RWPE2 (cell line): ENCODE measurements around the gene GUF1.

Source experiments
- ATAC-seq: fragments of 200-7000 bp; cut with Tn5 transposase; 3 replicates; pipeline ENCODE4 v1.9.1; 2021; ENCODE audit warnings: low read depth
- DNase-seq: peaks from one replicate; pipeline ENCODE4 v3.0.0-alpha.2; 2020; ENCODE audit warnings: low spot score
- H3K27ac ChIP-seq: fragments of 450-650 bp; 2 replicates; pipeline ENCODE4 v1.5.1; 2017; ENCODE audit warnings: mild to moderate bottlenecking; ENCODE audit not compliant: poor library complexity, severe bottlenecking
- H3K27me3 ChIP-seq: fragments of 250-450 bp; sonication (Bioruptor Pico); 2 replicates; pipeline ENCODE4 v1.5.1; 2021; ENCODE audit warnings: mild to moderate bottlenecking, moderate library complexity; ENCODE audit not compliant: insufficient read depth, poor library complexity, severe bottlenecking
- H3K36me3 ChIP-seq: fragments of 250-450 bp; sonication (Bioruptor Pico); 2 replicates; pipeline ENCODE4 v1.5.1; 2020; ENCODE audit warnings: low read depth, mild to moderate bottlenecking, moderate library complexity
- H3K4me1 ChIP-seq: fragments of 250-450 bp; sonication (Bioruptor Pico); 2 replicates; pipeline ENCODE4 v1.5.1; 2021; ENCODE audit warnings: mild to moderate bottlenecking, moderate library complexity; ENCODE audit not compliant: insufficient read depth, poor library complexity, severe bottlenecking
- H3K4me3 ChIP-seq: fragments of 250-450 bp; sonication (Bioruptor Pico); 2 replicates; pipeline ENCODE4 v1.5.1; 2021; ENCODE audit warnings: mild to moderate bottlenecking, moderate library complexity; ENCODE audit not compliant: severe bottlenecking
- H3K9me3 ChIP-seq: fragments of 250-450 bp; sonication (Bioruptor Pico); 2 replicates; pipeline ENCODE4 v1.5.1; 2021; ENCODE audit warnings: mild to moderate bottlenecking, moderate library complexity; ENCODE audit not compliant: severe bottlenecking
- TF ChIP-seq, protein P1 (sequence below): fragments of 450-650 bp; IDR thresholded peaks from one replicate; pipeline ENCODE4 v1.5.1; 2017; ENCODE audit warnings: mild to moderate bottlenecking, moderate library complexity; ENCODE audit not compliant: poor library complexity, severe bottlenecking

Gene GUF1, protein sequence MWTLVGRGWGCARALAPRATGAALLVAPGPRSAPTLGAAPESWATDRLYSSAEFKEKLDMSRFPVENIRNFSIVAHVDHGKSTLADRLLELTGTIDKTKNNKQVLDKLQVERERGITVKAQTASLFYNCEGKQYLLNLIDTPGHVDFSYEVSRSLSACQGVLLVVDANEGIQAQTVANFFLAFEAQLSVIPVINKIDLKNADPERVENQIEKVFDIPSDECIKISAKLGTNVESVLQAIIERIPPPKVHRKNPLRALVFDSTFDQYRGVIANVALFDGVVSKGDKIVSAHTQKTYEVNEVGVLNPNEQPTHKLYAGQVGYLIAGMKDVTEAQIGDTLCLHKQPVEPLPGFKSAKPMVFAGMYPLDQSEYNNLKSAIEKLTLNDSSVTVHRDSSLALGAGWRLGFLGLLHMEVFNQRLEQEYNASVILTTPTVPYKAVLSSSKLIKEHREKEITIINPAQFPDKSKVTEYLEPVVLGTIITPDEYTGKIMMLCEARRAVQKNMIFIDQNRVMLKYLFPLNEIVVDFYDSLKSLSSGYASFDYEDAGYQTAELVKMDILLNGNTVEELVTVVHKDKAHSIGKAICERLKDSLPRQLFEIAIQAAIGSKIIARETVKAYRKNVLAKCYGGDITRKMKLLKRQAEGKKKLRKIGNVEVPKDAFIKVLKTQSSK

GRCh38 chr4:44678094-44679041 is at the start of gene GUF1:
Gene GUF1, plus strand, starts transcription at chr4:44678420. Its CDS starts 203 bp downstream, at chr4:44678623.
- H3K36me3 ChIP-seq = peaks cover 37% of the 10 kb centered on the region
- no peaks in the 10 kb centered on the region for H3K27me3 ChIP-seq
- no peaks in the 10 kb centered on the region for H3K9me3 ChIP-seq
- DNase-seq (peak; percentile 85), ATAC-seq (peak; percentile 92)
- peak within 1 kb of the TSS; percentile 67 for H3K4me3 ChIP-seq
- TF ChIP-seq, protein P1, sequence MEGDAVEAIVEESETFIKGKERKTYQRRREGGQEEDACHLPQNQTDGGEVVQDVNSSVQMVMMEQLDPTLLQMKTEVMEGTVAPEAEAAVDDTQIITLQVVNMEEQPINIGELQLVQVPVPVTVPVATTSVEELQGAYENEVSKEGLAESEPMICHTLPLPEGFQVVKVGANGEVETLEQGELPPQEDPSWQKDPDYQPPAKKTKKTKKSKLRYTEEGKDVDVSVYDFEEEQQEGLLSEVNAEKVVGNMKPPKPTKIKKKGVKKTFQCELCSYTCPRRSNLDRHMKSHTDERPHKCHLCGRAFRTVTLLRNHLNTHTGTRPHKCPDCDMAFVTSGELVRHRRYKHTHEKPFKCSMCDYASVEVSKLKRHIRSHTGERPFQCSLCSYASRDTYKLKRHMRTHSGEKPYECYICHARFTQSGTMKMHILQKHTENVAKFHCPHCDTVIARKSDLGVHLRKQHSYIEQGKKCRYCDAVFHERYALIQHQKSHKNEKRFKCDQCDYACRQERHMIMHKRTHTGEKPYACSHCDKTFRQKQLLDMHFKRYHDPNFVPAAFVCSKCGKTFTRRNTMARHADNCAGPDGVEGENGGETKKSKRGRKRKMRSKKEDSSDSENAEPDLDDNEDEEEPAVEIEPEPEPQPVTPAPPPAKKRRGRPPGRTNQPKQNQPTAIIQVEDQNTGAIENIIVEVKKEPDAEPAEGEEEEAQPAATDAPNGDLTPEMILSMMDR = no peak
- H3K27ac ChIP-seq = peak within 1 kb of the TSS; percentile 34
- peaks cover 18% of the 10 kb centered on the region for H3K4me1 ChIP-seq

DNA sequence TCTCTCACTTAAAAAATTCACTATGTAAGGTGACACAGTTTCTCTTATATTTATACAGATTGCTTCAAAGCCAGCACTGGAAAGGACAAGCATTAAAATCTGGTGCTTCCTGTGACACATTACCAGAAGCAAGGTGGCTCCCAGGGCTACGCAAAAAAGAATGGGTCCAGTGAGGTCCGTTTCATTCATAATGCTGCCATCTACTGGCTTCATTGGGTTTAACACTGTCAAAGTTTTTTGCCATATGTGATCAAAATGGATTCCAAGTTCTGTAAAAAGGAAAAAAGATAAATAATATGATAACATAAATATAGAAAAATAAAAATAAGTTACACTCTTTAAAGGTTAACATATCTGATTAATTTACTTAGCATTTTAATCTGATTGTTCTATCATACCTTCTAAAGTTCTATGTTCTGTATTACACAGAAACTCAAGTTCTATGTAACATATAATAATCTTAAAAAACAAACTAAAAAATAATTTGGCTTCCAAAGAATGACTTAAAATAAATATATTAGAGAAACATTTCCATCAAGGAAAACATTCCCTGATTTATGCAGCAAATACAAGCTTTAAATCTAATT is 48.8 kb upstream of the GUF1 start:
- H3K27me3 ChIP-seq = no peaks in the 10 kb centered on the region
- ATAC-seq = peak; percentile 64; the same call in 2 of the 3 replicates
- DNase-seq = no peak
- no peaks in the 10 kb centered on the region for H3K36me3 ChIP-seq
- H3K4me3 ChIP-seq = no peak overlapping the region
- TF ChIP-seq, protein P1 = peak; percentile 88
- no peaks in the 10 kb centered on the region for H3K9me3 ChIP-seq
- H3K27ac ChIP-seq = no peak overlapping the region
- H3K4me1 ChIP-seq = no peaks in the 10 kb centered on the region

- TF ChIP-seq, protein P1 = peak; percentile 60
- H3K4me3 ChIP-seq = no peak overlapping the region
- no peaks in the 10 kb centered on the region for H3K4me1 ChIP-seq
- no peak overlapping the region for H3K27ac ChIP-seq
- no peak for DNase-seq
- no peaks in the 10 kb centered on the region for H3K9me3 ChIP-seq
- H3K36me3 ChIP-seq = no peaks in the 10 kb centered on the region
- H3K27me3 ChIP-seq = no peaks in the 10 kb centered on the region
- no peak for ATAC-seq
Measured at GRCh38 chr4:44632089-44632488, 46.1 kb upstream of the GUF1 start.

- TF ChIP-seq, protein P1 = no peak
- DNase-seq (no peak), ATAC-seq (no peak)
- H3K9me3 ChIP-seq = no peaks in the 10 kb centered on the region
- no peaks in the 10 kb centered on the region for H3K4me1 ChIP-seq
- no peak overlapping the region for H3K27ac ChIP-seq
- H3K4me3 ChIP-seq = no peak overlapping the region
- no peaks in the 10 kb centered on the region for H3K27me3 ChIP-seq
- H3K36me3 ChIP-seq = no peaks in the 10 kb centered on the region
Measured at GRCh38 chr4:44632733-44633132, 45.5 kb upstream of the GUF1 start.
